ENCODE data around the gene CDHR3.

Gene CDHR3

GRCh38 chr7:106065575-106066500, 102.8 kb downstream of the CDHR3 start:
- no peak for DNase-seq (ENCODE audit: low spot score)

- no peak for DNase-seq (ENCODE audit: low spot score)
Observed at GRCh38 chr7:106067678-106068077, 104.6 kb downstream of the CDHR3 start.

- DNase-seq (ENCODE audit: low spot score): no peak
Observed at GRCh38 chr7:106068538-106068961, 105.5 kb downstream of the CDHR3 start.

GRCh38 chr7:106068986-106069385, 105.9 kb downstream of the CDHR3 start:
- no peak for DNase-seq (ENCODE audit: low spot score)

GRCh38 chr7:106069471-106070200, 106.6 kb downstream of the CDHR3 start:
- DNase-seq (ENCODE audit: low spot score): no peak

GRCh38 chr7:106070201-106070551, 107.1 kb downstream of the CDHR3 start:
- no peak for DNase-seq (ENCODE audit: low spot score)

GRCh38 chr7:106070567-106071254, 107.6 kb downstream of the CDHR3 start:
- no peak for DNase-seq (ENCODE audit: low spot score)

GRCh38 chr7:106071356-106071998, 108.4 kb downstream of the CDHR3 start:
- DNase-seq (ENCODE audit: low spot score): peak; percentile 84

- DNase-seq (ENCODE audit: low spot score): no peak
Observed at GRCh38 chr7:106071999-106072714, 109.1 kb downstream of the CDHR3 start.

GRCh38 chr7:106072715-106073091, 109.6 kb downstream of the CDHR3 start:
- DNase-seq (ENCODE audit: low spot score): no peak

GRCh38 chr7:106073701-106074100, 110.6 kb downstream of the CDHR3 start:
- DNase-seq (ENCODE audit: low spot score): no peak

- no peak for DNase-seq (ENCODE audit: low spot score)
Observed at GRCh38 chr7:106074257-106074656, 111.2 kb downstream of the CDHR3 start.

- DNase-seq (ENCODE audit: low spot score): no peak
Observed at GRCh38 chr7:106075937-106076336, 112.9 kb downstream of the CDHR3 start.

GRCh38 chr7:106076537-106076936, 113.5 kb downstream of the CDHR3 start:
- DNase-seq (ENCODE audit: low spot score): no peak

- DNase-seq (ENCODE audit: low spot score): no peak
Observed at GRCh38 chr7:106080300-106080987, 117.4 kb downstream of the CDHR3 start.

GRCh38 chr7:106082087-106082854, 119.2 kb downstream of the CDHR3 start:
- no peak for DNase-seq (ENCODE audit: low spot score)
